Panc1 (cell line): ENCODE results near the gene XPNPEP1. TPM values are rescaled to one million over a fixed set of nuclear protein-coding genes. Genes with fewer than 3 reads are reported as not detected.

Source experiments
- ATAC-seq: fragments of 200-7000 bp; cut with Tn5 transposase; 2 replicates; pipeline ENCODE4 v1.9.1; 2020; ENCODE audit warnings: mild to moderate bottlenecking, moderate library complexity
- BruUV-seq: library from RNA; stranded (reverse); fragments of 400-500 nt; replicated peaks from 2 replicates; lab custom pipeline; 2021; lab: Mats Ljungman, UMichigan
- CTCF ChIA-PET: fragments of 300-600 bp; sonication (Branson Sonifier 250); formaldehyde crosslinking; loops from one replicate; lab custom pipeline; 2022; ENCODE audit warnings: antibody characterized with exemption; lab: Charles Lee
- POLR2A ChIA-PET: fragments of 300-600 bp; sonication (Branson Sonifier 250); formaldehyde crosslinking; loops from one replicate; lab custom pipeline; 2022; ENCODE audit warnings: antibody characterized with exemption; lab: Charles Lee
- DNase-seq: peaks from one replicate; pipeline ENCODE4 v3.0.0-alpha.2; 2010; ENCODE audit warnings: low read depth, low spot score
- H3K27ac ChIP-seq: 2 replicates; pipeline ENCODE4 v1.5.1; 2011; ENCODE audit warnings: mild to moderate bottlenecking, low read length, inconsistent platforms
- H3K27me3 ChIP-seq: fragments of 200-500 bp; sonication (Bioruptor generic); 2 replicates; pipeline ENCODE4 v1.6.0; 2014; ENCODE audit warnings: low read length, inconsistent platforms; ENCODE audit not compliant: control insufficient read depth, insufficient read depth
- H3K36me3 ChIP-seq: fragments of 200-500 bp; sonication (Bioruptor generic); 2 replicates; pipeline ENCODE4 v1.5.1; 2014; ENCODE audit warnings: inconsistent platforms, mild to moderate bottlenecking, low read length, moderate library complexity; ENCODE audit not compliant: control insufficient read depth, insufficient read depth
- H3K4me1 ChIP-seq: 2 replicates; pipeline ENCODE4 v1.5.1; 2011; ENCODE audit warnings: inconsistent platforms, mild to moderate bottlenecking, low read length, moderate library complexity; ENCODE audit not compliant: control insufficient read depth, insufficient read depth
- H3K4me3 ChIP-seq, 2 experiments: 2 replicates each; pipeline ENCODE4 v1.5.1; 2011 to 2012; ENCODE audit warnings: low read depth in 2 of 2, low read length in 2 of 2, mild to moderate bottlenecking in 2 of 2, inconsistent platforms in 1 of 2, moderate library complexity in 1 of 2
- H3K9me3 ChIP-seq: fragments of 200-500 bp; sonication (Bioruptor generic); 2 replicates; pipeline ENCODE4 v1.5.1; 2014; ENCODE audit warnings: low read depth, mild to moderate bottlenecking, inconsistent platforms, low read length, moderate library complexity; ENCODE audit not compliant: control insufficient read depth, insufficient read depth
- CTCF ChIP-seq: fragments of 450-650 bp; IDR thresholded peaks from 2 replicates; pipeline ENCODE4 v1.5.1; 2017; ENCODE audit warnings: mild to moderate bottlenecking
- POLR2AphosphoS5 ChIP-seq: IDR thresholded peaks from 2 replicates; pipeline ENCODE4 v1.6.1; 2012; ENCODE audit warnings: mild to moderate bottlenecking, low read depth, low read length, moderate library complexity
- REST ChIP-seq, 2 experiments: IDR thresholded peaks; 2 replicates each; pipeline ENCODE4 v1.6.1; 2011 to 2012; ENCODE audit warnings: low read depth in 2 of 2, control low read depth in 1 of 2, low read length in 1 of 2, mild to moderate bottlenecking in 1 of 2, moderate library complexity in 1 of 2; ENCODE audit not compliant: insufficient read depth in 1 of 2
- SIN3A ChIP-seq: IDR thresholded peaks from 2 replicates; pipeline ENCODE4 v1.6.1; 2012; ENCODE audit warnings: low read depth, mild to moderate bottlenecking, low read length, moderate library complexity, borderline replicate concordance; ENCODE audit not compliant: insufficient read depth
- TCF7L2 ChIP-seq: IDR thresholded peaks from 2 replicates; pipeline ENCODE4 v1.6.1; 2011; ENCODE audit warnings: mild to moderate bottlenecking, low read depth, low read length, inconsistent platforms
- in situ Hi-C: cut with HindIII; loops from 2 replicates; pipeline ENCODE4 v1.10.0; 2016; ENCODE audit warnings: low sequenced_read_pairs, low pct_unique_long_range_greater_than_20kb
- intact Hi-C: fragments of 100-400 bp; cut with micrococcal nuclease; formaldehyde crosslinking; loops from one replicate; pipeline ENCODE4 v1.10.0; 2022; ENCODE audit not compliant: unreplicated experiment
- total RNA-seq: library from RNA; stranded (reverse); gene quantifications from one replicate; pipeline ENCODE4 v1.2.1, GENCODE V29; 2021; ENCODE audit not compliant: unreplicated experiment

Gene XPNPEP1
- total RNA-seq, 1 experiment from 2014 or later, result 61.2 TPM

GRCh38 chr10:109820620-109821405 is 102.5 kb downstream of the XPNPEP1 start:
- Histone ChIP-seq H3K4me1 (no peaks in the 10 kb centered on the region), H3K27ac (no peak overlapping the region), H3K27me3 (no peaks in the 10 kb centered on the region), H3K9me3 (no peaks in the 10 kb centered on the region), H3K4me3 (no peak overlapping the region), H3K36me3 (no peaks in the 10 kb centered on the region)
- DNase-seq (no peak), ATAC-seq (no peak)
- intact Hi-C loops (no loop called here), in situ Hi-C loops (no loop called here)
- BruUV-seq, result no TSS peak
- POLR2A ChIA-PET, result no interaction called here
- CTCF ChIA-PET, result no interaction called here
- TF ChIP-seq CTCF, result no peak
- TF ChIP-seq TCF7L2, result no peak
- TF ChIP-seq POLR2AphosphoS5, result no peak
- TF ChIP-seq SIN3A, result no peak
- no peak for TF ChIP-seq REST (IDR thresholded peaks at IDR 0.05; ENCODE audit: insufficient read depth in 1 of 2, low read depth in 2 of 2, low read length in 1 of 2)

- Histone ChIP-seq H3K27me3 (no peaks in the 10 kb centered on the region), H3K4me3 (no peak overlapping the region), H3K36me3 (no peaks in the 10 kb centered on the region), H3K27ac (no peak overlapping the region), H3K9me3 (no peaks in the 10 kb centered on the region), H3K4me1 (no peaks in the 10 kb centered on the region)
- CTCF ChIA-PET, result no interaction called here
- BruUV-seq, result no TSS peak
- POLR2A ChIA-PET, result no interaction called here
- no peak for TF ChIP-seq SIN3A
- no peak for TF ChIP-seq CTCF
- TF ChIP-seq TCF7L2, result no peak
- TF ChIP-seq REST (IDR thresholded peaks at IDR 0.05; ENCODE audit: insufficient read depth in 1 of 2, low read depth in 2 of 2, low read length in 1 of 2), result no peak
- TF ChIP-seq POLR2AphosphoS5, result no peak
- intact Hi-C loops, result no loop called here
- in situ Hi-C loops, result no loop called here
- no peak for DNase-seq
- no peak; the same call in 1 of the 2 replicates for ATAC-seq
These were observed 103.5 kb downstream of the XPNPEP1 start for GRCh38 chr10:109819807-109820206.
